Psoas muscle (tissue), 8 donors: ENCODE results near the gene AIG1. TPM values are rescaled to one million over a fixed set of nuclear protein-coding genes. Genes with fewer than 3 reads are reported as not detected.

Source experiments
- ATAC-seq, 4 donors: fragments of 200-7000 bp; cut with Tn5 transposase; one replicate each; pipeline ENCODE4 v1.9.1; 2020; ENCODE audit warnings: moderate library complexity in 3 of 4, mild to moderate bottlenecking in 2 of 4
- DNase-seq, 2 donors: peaks; one replicate each; pipeline ENCODE4 v3.0.0-alpha.2; 2020
- H3K27ac ChIP-seq: fragments of 200-600 bp; one replicate; pipeline ENCODE4 v1.8.0; 2022
- H3K27me3 ChIP-seq, 3 donors: fragments of 200-600 bp in 1 of 3; one replicate each; pipeline versions ENCODE4 v1.6.1 to v1.8.0; 2013 to 2022; ENCODE audit warnings: low read length in 2 of 3, mild to moderate bottlenecking in 2 of 3, moderate library complexity in 1 of 3; ENCODE audit not compliant: insufficient read depth in 3 of 3
- H3K36me3 ChIP-seq, 2 donors: fragments of 200-600 bp in 1 of 2; one replicate each; pipeline versions ENCODE4 v1.6.1 to v1.8.0; 2013 to 2022; ENCODE audit warnings: low read depth in 1 of 2, mild to moderate bottlenecking in 1 of 2, moderate library complexity in 1 of 2; ENCODE audit not compliant: insufficient read depth in 1 of 2
- H3K4me1 ChIP-seq: fragments of 200-600 bp; one replicate; pipeline ENCODE4 v1.8.0; 2022
- H3K4me3 ChIP-seq: fragments of 200-600 bp; one replicate; pipeline ENCODE4 v1.8.0; 2022; ENCODE audit warnings: mild to moderate bottlenecking
- H3K9me3 ChIP-seq: fragments of 200-600 bp; one replicate; pipeline ENCODE4 v1.8.0; 2022
- CTCF ChIP-seq: fragments of 200-600 bp; IDR thresholded peaks from one replicate; pipeline ENCODE4 v1.8.0; 2022; ENCODE audit warnings: antibody characterized with exemption
- WGBS, 3 donors: extraction: QIAGEN DNeasy Blood & Tissue Kit; methylation state at CpG; one replicate each; pipeline versions ENCODE4 v1.1.6 to v1.1.7; 2013; 5-methylcytosine and 5-hydroxymethylcytosine counted together
- intact Hi-C, 2 donors: fragments of 100-400 bp; cut with DNase I; formaldehyde crosslinking; loops; one replicate each; pipeline versions ENCODE4 v1.11.0 to v1.14.2; 2022
- polyA plus RNA-seq, 3 donors: library from polyadenylated mRNA; stranded (reverse); fragments of 200-250 nt; gene quantifications; one replicate each; pipeline ENCODE4 v1.2.3, GENCODE V29; 2013
- total RNA-seq, 4 donors: library from RNA; stranded (reverse); fragmentation: NEBNext Ultra II Directional in 2 of 4; extraction: Animal tissue kit (Norgen Biotek cat#: 25700) in 2 of 4; gene quantifications; one replicate each; pipeline versions ENCODE4 v1.2.1 to v1.2.4, GENCODE V29; 2021 to 2023
- donor health status: healthy with polysubstance abuse.
- donor health status: DM: no; HTN: no; CAD: no; lungs with moderate emphysema.
- donor health status: Bipolar disorder and iron deficiency.
- donor health status: healthy.
- donor health status: DM: yes; HTN: yes; CAD: no.
- donor health status: DM: no; HTN: no; CAD: no.
- donor health status: DM: no; HTN: no; CAD: no.
- donor health status: DM: yes; HTN: yes; CAD: no.

AIG1 gene
- total and polyA plus RNA-seq, 7 donors: 4.0 to 24.6 (median 5.8) TPM

GRCh38 chr6:143200167-143200770 is 139.6 kb downstream of the AIG1 start:
- Histone ChIP-seq H3K36me3 (peaks cover 0 to 3% of the 10 kb centered on the region in 2 donors), H3K4me3 (no peak overlapping the region), H3K27ac (no peak overlapping the region), H3K9me3 (no peaks in the 10 kb centered on the region), H3K27me3 (no peaks in the 10 kb centered on the region), H3K4me1 (peaks cover 3% of the 10 kb centered on the region)
- DNase-seq (no peak), ATAC-seq (no peak)
- TF ChIP-seq CTCF: no peak
- WGBS, 3 donors: 94 to 95% (median 95%) methylated on average over 6 of the region's 6 CpGs
- intact Hi-C loops: no loop called here

GRCh38 chr6:143204045-143204444 is 143.4 kb downstream of the AIG1 start:
- peaks cover 0 to 3% of the 10 kb centered on the region in 2 donors for H3K36me3 ChIP-seq
- no peak for TF ChIP-seq CTCF
- DNase-seq (no peak), ATAC-seq (peak in 1 of 4 donors; percentile 18)
- intact Hi-C loops: no loop called here
- H3K27me3 ChIP-seq: no peaks in the 10 kb centered on the region
- H3K4me3 ChIP-seq: no peak overlapping the region
- peaks cover 11% of the 10 kb centered on the region for H3K4me1 ChIP-seq
- H3K27ac ChIP-seq: no peak overlapping the region
- H3K9me3 ChIP-seq: no peaks in the 10 kb centered on the region

DNA sequence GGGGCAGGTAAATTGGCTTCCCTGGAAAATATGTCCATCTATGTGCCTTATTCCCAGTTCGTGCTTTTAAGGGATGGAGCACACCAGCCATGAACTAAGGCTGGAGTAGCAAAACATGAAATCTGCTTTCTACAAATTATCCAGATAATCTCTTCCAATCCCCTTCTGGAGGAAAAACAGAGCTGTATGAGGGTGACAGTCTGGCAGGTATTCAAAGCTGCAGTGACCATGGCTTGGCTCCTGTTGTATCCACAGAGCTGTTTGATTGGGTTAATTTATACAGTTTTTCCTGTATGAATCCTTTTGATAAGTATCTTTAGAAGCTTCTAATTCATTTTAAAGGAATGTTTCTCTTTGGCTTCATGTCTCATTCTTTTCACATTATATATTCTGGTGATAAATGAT is 144.4 kb downstream of the AIG1 start:
- 65 to 92% (median 76%) methylated on average over 1 of the region's 1 CpG for WGBS, 3 donors
- H3K27ac ChIP-seq: no peak overlapping the region
- peaks cover 11% of the 10 kb centered on the region for H3K4me1 ChIP-seq
- no peak for ATAC-seq
- no peak overlapping the region for H3K4me3 ChIP-seq
- intact Hi-C loops: no loop called here
- no peak for TF ChIP-seq CTCF
- no peaks in the 10 kb centered on the region for H3K27me3 ChIP-seq
- no peak for DNase-seq
- H3K9me3 ChIP-seq: no peaks in the 10 kb centered on the region
- H3K36me3 ChIP-seq: peaks cover 0 to 3% of the 10 kb centered on the region in 2 donors

GRCh38 chr6:143205585-143205984 is 144.9 kb downstream of the AIG1 start:
- Histone ChIP-seq H3K27ac (no peak overlapping the region), H3K27me3 (no peaks in the 10 kb centered on the region), H3K4me1 (peaks cover 11% of the 10 kb centered on the region), H3K4me3 (no peak overlapping the region), H3K9me3 (no peaks in the 10 kb centered on the region), H3K36me3 (peaks cover 0 to 2% of the 10 kb centered on the region in 2 donors)
- intact Hi-C loops: no loop called here
- ATAC-seq (no peak), DNase-seq (no peak)
- 28 to 34% (median 32%) methylated on average over 2 of the region's 2 CpGs for WGBS, 3 donors
- TF ChIP-seq CTCF: no peak

DNA sequence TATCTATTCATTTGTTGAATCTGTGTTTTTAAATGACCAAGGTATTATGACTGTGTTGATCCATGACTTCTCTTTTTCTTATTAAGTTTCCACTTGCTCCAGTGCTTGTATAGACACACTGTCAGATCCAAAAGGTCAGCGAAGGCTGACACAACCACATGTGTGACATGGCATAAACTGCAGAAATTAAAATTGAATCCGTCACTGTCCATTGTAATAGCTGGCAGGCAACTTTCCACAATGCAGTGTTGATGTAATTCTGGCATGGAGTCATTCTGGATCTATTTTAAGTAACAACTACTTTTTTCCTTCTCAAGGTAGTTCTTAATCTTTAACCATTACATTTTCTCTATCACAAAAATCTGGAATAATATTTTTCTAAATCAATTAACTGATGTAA is 145.3 kb downstream of the AIG1 start:
- DNase-seq: no peak
- Histone ChIP-seq H3K27me3 (no peaks in the 10 kb centered on the region), H3K27ac (no peak overlapping the region), H3K36me3 (no peaks in the 10 kb centered on the region), H3K4me3 (no peak overlapping the region), H3K4me1 (peaks cover 11% of the 10 kb centered on the region), H3K9me3 (no peaks in the 10 kb centered on the region)
- 18 to 29% (median 20%) methylated on average over 2 of the region's 2 CpGs for whole genome bisulfite sequencing, 3 donors
- peak; percentile 86 to 96 (median 92) for ATAC-seq
- TF ChIP-seq CTCF: no peak
- intact Hi-C loops: no loop called here
